ENCODE data around the gene CEP72.

The CEP72 gene

DNA sequence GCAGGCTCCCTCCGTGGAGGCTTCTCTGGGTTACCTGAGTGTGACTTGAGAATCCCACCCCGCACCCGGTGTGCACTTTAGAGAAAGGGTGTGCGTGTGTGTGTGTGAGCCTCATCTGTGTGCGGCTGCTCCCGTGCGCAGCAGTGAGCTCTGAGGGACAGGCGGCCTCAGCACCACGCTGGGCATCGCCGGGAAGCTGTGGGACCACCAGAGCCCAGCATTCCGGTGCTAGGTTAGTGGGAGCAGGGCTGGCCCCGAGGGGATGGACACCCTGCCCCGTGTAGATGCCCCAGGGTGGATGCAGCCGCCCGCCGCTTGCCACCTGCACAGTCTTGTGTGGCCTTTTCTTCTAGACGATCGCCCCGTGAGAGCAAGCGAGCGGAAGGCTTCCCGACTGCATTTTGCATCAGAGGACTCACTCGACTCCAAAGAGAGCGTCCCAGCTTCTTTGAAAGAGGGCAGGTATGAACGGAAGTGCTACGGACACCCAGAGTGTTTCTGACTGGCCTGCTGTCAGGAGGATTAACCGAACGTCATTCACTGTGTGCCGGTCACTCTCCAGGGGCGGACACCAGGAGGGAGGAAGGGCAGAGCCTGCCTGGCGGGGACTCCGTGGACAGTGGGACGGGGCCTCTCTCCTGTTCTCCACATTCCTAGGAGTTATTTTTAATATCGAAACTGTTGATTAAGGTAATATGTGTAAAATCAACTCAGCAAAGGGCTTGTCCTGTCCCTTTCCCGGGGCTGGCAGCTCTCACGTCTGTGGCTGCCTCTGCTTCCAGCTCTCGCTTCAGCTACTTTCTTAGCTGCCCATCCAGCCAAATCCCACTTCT lies 12.2 kb downstream of the CEP72 start:
- TF ChIP-seq, protein P1, sequence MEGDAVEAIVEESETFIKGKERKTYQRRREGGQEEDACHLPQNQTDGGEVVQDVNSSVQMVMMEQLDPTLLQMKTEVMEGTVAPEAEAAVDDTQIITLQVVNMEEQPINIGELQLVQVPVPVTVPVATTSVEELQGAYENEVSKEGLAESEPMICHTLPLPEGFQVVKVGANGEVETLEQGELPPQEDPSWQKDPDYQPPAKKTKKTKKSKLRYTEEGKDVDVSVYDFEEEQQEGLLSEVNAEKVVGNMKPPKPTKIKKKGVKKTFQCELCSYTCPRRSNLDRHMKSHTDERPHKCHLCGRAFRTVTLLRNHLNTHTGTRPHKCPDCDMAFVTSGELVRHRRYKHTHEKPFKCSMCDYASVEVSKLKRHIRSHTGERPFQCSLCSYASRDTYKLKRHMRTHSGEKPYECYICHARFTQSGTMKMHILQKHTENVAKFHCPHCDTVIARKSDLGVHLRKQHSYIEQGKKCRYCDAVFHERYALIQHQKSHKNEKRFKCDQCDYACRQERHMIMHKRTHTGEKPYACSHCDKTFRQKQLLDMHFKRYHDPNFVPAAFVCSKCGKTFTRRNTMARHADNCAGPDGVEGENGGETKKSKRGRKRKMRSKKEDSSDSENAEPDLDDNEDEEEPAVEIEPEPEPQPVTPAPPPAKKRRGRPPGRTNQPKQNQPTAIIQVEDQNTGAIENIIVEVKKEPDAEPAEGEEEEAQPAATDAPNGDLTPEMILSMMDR (IDR thresholded peaks at IDR 0.05) = no peak

DNA sequence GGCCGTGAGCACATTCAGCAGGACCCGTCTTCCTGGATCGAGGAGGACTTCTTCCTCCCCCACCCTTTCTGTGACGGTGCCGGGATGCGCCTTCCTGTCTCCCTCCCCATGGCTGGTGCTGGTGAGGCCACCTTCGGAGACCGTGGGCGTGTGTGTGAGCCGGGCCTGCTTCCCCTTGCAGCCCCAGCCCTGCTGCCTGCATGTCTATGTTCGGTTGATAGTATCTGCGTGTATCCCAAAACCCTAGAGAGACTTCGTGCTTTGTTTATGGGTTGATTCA lies 12.8 kb downstream of the CEP72 start:
- TF ChIP-seq, protein P1 (IDR thresholded peaks at IDR 0.05) = no peak

DNA sequence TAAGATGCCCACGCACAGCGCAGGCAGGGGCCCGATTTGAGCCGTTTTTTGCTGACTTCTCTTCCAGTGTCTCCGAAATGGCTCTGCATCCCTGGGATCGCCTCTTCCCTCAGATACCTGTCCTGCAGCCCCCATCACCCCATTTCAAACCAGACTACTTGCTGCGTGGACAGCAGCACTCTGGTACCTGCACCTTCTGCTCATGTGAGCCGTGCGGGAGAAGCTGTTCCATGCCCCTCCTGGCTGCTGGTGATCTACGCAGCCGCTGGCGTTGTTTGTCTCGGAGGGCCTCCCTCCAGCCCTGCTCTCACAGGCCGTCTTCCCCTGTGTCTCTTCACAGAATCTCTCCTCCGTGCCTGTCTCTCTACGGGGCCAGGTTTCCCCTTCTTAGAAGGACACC lies 13.4 kb downstream of the CEP72 start:
- TF ChIP-seq, protein P1 (IDR thresholded peaks at IDR 0.05) = no peak

DNA sequence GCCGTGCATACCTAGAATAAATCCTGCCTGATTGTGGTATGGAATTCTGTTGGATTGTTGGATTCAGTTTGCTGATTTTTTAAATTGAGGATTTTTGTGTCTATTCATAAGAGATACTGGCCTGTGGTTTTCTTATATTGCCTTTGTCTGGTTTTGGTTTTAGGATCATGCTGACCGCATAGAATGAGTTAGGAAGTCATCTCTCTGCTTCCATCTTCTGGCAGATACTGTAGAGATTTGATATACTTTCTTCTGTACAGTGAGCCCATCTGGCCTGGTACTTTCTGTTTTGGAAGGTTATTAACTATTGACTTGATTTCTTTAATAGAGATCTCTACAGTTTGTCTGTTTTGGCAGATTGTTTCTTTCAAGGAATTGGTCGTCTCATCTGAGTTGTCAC lies 14.7 kb downstream of the CEP72 start:
- TF ChIP-seq, protein P1 (IDR thresholded peaks at IDR 0.05) = no peak

DNA sequence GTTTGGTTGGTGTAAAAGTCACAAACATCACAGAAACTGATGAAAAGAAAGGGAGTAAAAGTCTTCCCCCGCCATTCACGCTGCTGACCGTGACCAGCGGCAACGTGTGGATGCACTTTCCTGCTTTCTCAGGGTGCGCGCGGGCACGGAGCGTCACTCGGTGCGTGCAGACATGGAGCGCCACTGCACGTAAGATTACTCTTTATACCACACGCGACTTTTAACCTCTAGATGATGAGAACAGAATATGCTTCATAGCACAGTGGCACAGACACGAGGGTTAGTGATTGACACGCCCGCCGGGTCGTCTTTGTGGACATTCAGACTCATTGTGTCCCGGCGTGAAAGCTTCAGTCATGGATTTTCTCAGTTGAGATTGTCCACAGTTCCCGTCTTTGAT lies 15.7 kb downstream of the CEP72 start:
- TF ChIP-seq, protein P1 (IDR thresholded peaks at IDR 0.05) = no peak

GRCh38 chr5:633501-633955 lies 21.4 kb downstream of the CEP72 start:
- TF ChIP-seq, protein P1 (IDR thresholded peaks at IDR 0.05) = no peak

- TF ChIP-seq, protein P1 (IDR thresholded peaks at IDR 0.05) = no peak
Observed at GRCh38 chr5:634191-634590, 22.1 kb downstream of the CEP72 start.
